GM04503 (cell line): ENCODE data around the gene RBPJL.
A peak's percentile ranks its signal among the peaks of the same experiment; 100 is the strongest.

Experiments
- DNase-seq: peaks from one replicate; pipeline ENCODE4 v3.0.0-alpha.2; 2012; ENCODE audit warnings: low read depth

Gene RBPJL

GRCh38 chr20:45306431-45306982 is at the start of gene RBPJL:
RBPJL (plus strand) TSS chr20:45306840; CDS start chr20:45306923, 83 bp downstream.
- no peak for DNase-seq

GRCh38 chr20:45257161-45257560 is 49.5 kb upstream of the RBPJL start:
- no peak for DNase-seq

GRCh38 chr20:45257711-45258110 is 48.9 kb upstream of the RBPJL start:
- no peak for DNase-seq

GRCh38 chr20:45258259-45258658 is 48.4 kb upstream of the RBPJL start:
- no peak for DNase-seq

- no peak for DNase-seq
These were observed 48.0 kb upstream of the RBPJL start for GRCh38 chr20:45258664-45259063.

- DNase-seq = no peak
These were observed 42.9 kb upstream of the RBPJL start for GRCh38 chr20:45263556-45264266.

- DNase-seq = no peak
These were observed 39.7 kb upstream of the RBPJL start for GRCh38 chr20:45266977-45267376.

- DNase-seq = no peak
These were observed 38.1 kb upstream of the RBPJL start for GRCh38 chr20:45268531-45268930.

GRCh38 chr20:45269056-45269455 is 37.6 kb upstream of the RBPJL start:
- DNase-seq = no peak

- DNase-seq = no peak
These were observed 36.8 kb upstream of the RBPJL start for GRCh38 chr20:45269754-45270270.

GRCh38 chr20:45275338-45275737 is 31.3 kb upstream of the RBPJL start:
- DNase-seq = no peak

- DNase-seq = no peak
These were observed 26.6 kb upstream of the RBPJL start for GRCh38 chr20:45279992-45280391.

GRCh38 chr20:45282700-45283550 is 23.7 kb upstream of the RBPJL start:
- DNase-seq = no peak

- no peak for DNase-seq
These were observed 23.0 kb upstream of the RBPJL start for GRCh38 chr20:45283551-45284057.

- no peak for DNase-seq
These were observed 18.3 kb upstream of the RBPJL start for GRCh38 chr20:45288376-45288775.

GRCh38 chr20:45288860-45289259 is 17.8 kb upstream of the RBPJL start:
- no peak for DNase-seq

- DNase-seq = no peak
These were observed 16.5 kb upstream of the RBPJL start for GRCh38 chr20:45289942-45290676.

- peak; percentile 26 for DNase-seq
These were observed 15.8 kb upstream of the RBPJL start for GRCh38 chr20:45290677-45291355.

GRCh38 chr20:45291526-45291925 is 15.1 kb upstream of the RBPJL start:
- DNase-seq = no peak

- no peak for DNase-seq
These were observed 14.3 kb upstream of the RBPJL start for GRCh38 chr20:45292343-45292742.
